ENCODE measurements around the gene TNFRSF13B. TPM values are rescaled to one million over a fixed set of nuclear protein-coding genes. Genes with fewer than 3 reads are reported as not detected.

TNFRSF13B gene
- total and polyA plus RNA-seq, 12 donors: not detected

- intact Hi-C loops (cut with DNase I): no loop called here
- Histone ChIP-seq H3K9me3 (peaks cover 0 to 36% (median 12%) of the 10 kb centered on the region in 11 donors), H3K36me3 (no peaks in the 10 kb centered on the region), H3K4me3 (no peak overlapping the region), H3K27ac (no peak overlapping the region), H3K4me1 (no peaks in the 10 kb centered on the region), H3K27me3 (peaks cover 0 to 20% (median 10%) of the 10 kb centered on the region in 7 donors)
- ATAC-seq: no peak
- no peak for DNase-seq
- 78 to 81% methylated on average over 3 of the region's 3 CpGs for WGBS, 2 donors
- no peak for TF ChIP-seq CTCF (IDR thresholded peaks at IDR 0.05)
Observed at GRCh38 chr17:16947470-16947869, 24.4 kb downstream of the TNFRSF13B start.

- no peaks in the 10 kb centered on the region for H3K4me1 ChIP-seq
Observed at GRCh38 chr17:16945663-16946218, 26.2 kb downstream of the TNFRSF13B start.

GRCh38 chr17:16945136-16945482 is 26.8 kb downstream of the TNFRSF13B start:
- no peaks in the 10 kb centered on the region for H3K4me1 ChIP-seq
- 86 to 87% methylated on average over 6 of the region's 6 CpGs for WGBS, 2 donors
- intact Hi-C loops (cut with DNase I): no loop called here

More at GRCh38 chr17:16945663-16946218, 26.2 kb downstream of the TNFRSF13B start:
- ATAC-seq: peak in 1 of 8 donors; percentile 37
- TF ChIP-seq CTCF (IDR thresholded peaks at IDR 0.05): no peak
- Histone ChIP-seq H3K27me3 (peaks cover 0 to 20% (median 10%) of the 10 kb centered on the region in 7 donors), H3K4me3 (no peak overlapping the region), H3K27ac (no peak overlapping the region), H3K9me3 (peaks cover 0 to 36% (median 12%) of the 10 kb centered on the region in 11 donors), H3K36me3 (no peaks in the 10 kb centered on the region)
- 43 to 50% methylated on average over 10 of the region's 10 CpGs for WGBS, 2 donors
- intact Hi-C loops (cut with DNase I): no loop called here
- no peak for DNase-seq

DNA sequence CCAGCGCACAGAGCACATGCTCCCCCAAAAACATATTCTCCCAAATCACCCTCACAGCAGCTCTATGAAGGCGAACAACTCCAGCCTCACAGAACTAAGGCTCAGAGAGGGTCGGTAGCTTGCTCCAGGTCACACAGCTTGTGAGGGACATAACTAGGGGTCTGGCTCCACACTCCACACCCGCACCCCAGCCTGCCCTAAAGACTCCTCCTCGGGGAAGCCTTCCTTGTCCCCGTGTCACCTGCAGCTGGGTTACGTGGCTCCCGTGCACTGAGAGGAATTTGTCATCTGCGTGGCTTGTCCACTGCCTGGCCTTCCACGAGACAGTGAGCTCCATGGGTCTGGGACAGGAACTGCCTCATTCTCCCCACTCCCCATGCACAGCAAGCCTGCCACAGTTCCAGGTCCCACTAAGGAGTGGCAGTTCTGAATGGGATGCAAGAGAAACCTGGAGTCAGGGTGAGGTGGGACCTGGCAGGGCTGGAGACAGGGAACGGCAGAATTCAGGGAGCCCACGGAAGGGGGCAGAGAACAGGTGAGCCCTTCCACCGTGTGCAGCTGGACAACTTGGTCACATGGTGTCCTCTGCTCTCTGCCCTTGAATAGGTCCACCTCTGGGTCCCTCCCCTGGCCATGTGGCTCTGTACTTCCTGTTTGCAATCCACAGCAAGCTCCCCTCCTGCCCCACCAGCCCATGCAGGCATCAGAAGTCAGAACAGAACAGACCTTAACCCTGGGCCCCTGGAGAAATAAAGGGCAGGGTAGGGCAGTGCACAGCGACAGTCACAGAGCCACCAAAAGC is 27.4 kb downstream of the TNFRSF13B start:
- peak in 1 of 8 donors; percentile 19 for ATAC-seq
- no peak overlapping the region for H3K4me3 ChIP-seq
- no peak overlapping the region for H3K27ac ChIP-seq
- H3K4me1 ChIP-seq: no peaks in the 10 kb centered on the region
- peaks cover 0 to 26% (median 12%) of the 10 kb centered on the region in 11 donors for H3K9me3 ChIP-seq
- H3K27me3 ChIP-seq: peaks cover 0 to 20% (median 10%) of the 10 kb centered on the region in 7 donors
- 81 to 82% methylated on average over 14 of the region's 14 CpGs for WGBS, 2 donors
- TF ChIP-seq CTCF (IDR thresholded peaks at IDR 0.05): no peak
- no peaks in the 10 kb centered on the region for H3K36me3 ChIP-seq
- intact Hi-C loops (cut with DNase I): no loop called here
- DNase-seq: no peak

More at GRCh38 chr17:16945136-16945482, 26.8 kb downstream of the TNFRSF13B start:
- no peak for DNase-seq
- Histone ChIP-seq H3K27me3 (peaks cover 0 to 20% (median 10%) of the 10 kb centered on the region in 7 donors), H3K27ac (no peak overlapping the region), H3K9me3 (peaks cover 0 to 32% (median 12%) of the 10 kb centered on the region in 11 donors), H3K36me3 (no peaks in the 10 kb centered on the region), H3K4me3 (no peak overlapping the region)
- TF ChIP-seq CTCF (IDR thresholded peaks at IDR 0.05): no peak
- no peak for ATAC-seq
